GM18519 (cell line): Measurements from ENCODE around the gene ANKRD35.
"Not testable (repeated sequence)": the region's sequence is repeated elsewhere in the genome, so short reads cannot be mapped to it uniquely, and the experiment has no call there.

Experiments
- ATAC-seq: cut with Tn5 transposase; IDR thresholded peaks from one replicate; pipeline ENCODE4 v1.9.1; 2021; ENCODE audit warnings: mild to moderate bottlenecking, moderate library complexity; ENCODE audit not compliant: unreplicated experiment, low FRiP score

ANKRD35 gene

GRCh38 chr1:145885738-145886287 is at the start of gene ANKRD35:
ANKRD35 (minus strand) TSS chr1:145885866; CDS start chr1:145885758, 108 bp downstream.
- peak; percentile 71 for ATAC-seq

GRCh38 chr1:145932522-145933009 is 46.9 kb upstream of the ANKRD35 start:
- not testable (repeated sequence) for ATAC-seq

GRCh38 chr1:145927916-145928643 is 42.4 kb upstream of the ANKRD35 start:
- ATAC-seq, result no peak

GRCh38 chr1:145927063-145927886 is 41.6 kb upstream of the ANKRD35 start, which contains the start of gene RBM8A:
RBM8A (minus strand) TSS chr1:145927484; CDS start chr1:145927426, 58 bp downstream.
- ATAC-seq, result peak; percentile 87

GRCh38 chr1:145926686-145927062 is 41.0 kb upstream of the ANKRD35 start:
- ATAC-seq, result no peak

GRCh38 chr1:145922266-145922665 is 36.6 kb upstream of the ANKRD35 start:
- ATAC-seq, result no peak

GRCh38 chr1:145920297-145920696 is 34.6 kb upstream of the ANKRD35 start:
- not testable (repeated sequence) for ATAC-seq

- ATAC-seq, result no peak
Observed at GRCh38 chr1:145918992-145919939, 33.6 kb upstream of the ANKRD35 start.

GRCh38 chr1:145918144-145918991 is 32.7 kb upstream of the ANKRD35 start, which contains the start of gene PEX11B:
PEX11B (minus strand) TSS chr1:145918717; CDS start chr1:145918688, 29 bp downstream.
- ATAC-seq, result no peak

GRCh38 chr1:145917595-145917994 is 31.9 kb upstream of the ANKRD35 start:
- no peak for ATAC-seq

GRCh38 chr1:145916745-145917144 is 31.1 kb upstream of the ANKRD35 start:
- no peak for ATAC-seq

- no peak for ATAC-seq
Observed at GRCh38 chr1:145912128-145912641, 26.5 kb upstream of the ANKRD35 start.

GRCh38 chr1:145908653-145909052 is 23.0 kb upstream of the ANKRD35 start:
- ATAC-seq, result no peak

- no peak for ATAC-seq
Observed at GRCh38 chr1:145906954-145907753, 21.5 kb upstream of the ANKRD35 start.

GRCh38 chr1:145901312-145902021 is 15.8 kb upstream of the ANKRD35 start:
- no peak for ATAC-seq

GRCh38 chr1:145898756-145899155 is 13.1 kb upstream of the ANKRD35 start:
- no peak for ATAC-seq

- no peak for ATAC-seq
Observed at GRCh38 chr1:145897969-145898368, 12.3 kb upstream of the ANKRD35 start.
